ENCODE data around the gene PTPN7.

DNA sequence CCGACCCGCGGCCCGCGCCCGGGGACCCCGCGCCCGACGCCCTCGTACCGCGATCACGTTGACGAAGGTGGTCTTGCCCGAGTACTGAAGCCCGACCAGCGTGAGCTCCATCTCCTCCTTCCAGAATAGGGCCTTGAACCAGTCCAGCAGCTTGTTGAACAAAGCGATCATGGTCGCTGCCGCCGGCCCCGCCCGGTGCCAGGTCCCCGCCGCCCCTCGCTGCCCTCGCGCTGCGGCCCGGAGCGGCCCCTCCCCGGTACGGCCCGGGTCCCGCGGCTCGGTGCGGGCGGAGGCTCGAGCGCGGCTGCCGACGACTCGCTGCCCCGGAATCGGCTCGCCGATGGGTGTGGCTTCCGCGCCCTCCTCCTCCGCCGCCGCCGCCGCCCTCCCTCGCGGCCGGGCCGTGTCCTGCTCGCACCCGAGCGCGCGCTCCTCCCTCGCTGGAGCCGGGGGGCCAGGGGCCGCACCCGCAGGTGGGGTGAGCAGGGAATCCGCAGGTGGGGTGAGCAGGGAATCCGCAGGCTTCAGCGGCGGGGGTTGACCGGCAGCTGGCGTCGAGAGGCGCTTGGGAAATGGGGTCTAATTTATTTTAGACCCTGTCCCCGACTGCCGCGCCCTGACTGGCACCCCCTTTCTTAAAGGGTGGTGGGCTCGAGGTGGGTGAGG lies 15.9 kb downstream of the PTPN7 start, which contains the start of gene ARL8A:
- TF ChIP-seq, protein P1, sequence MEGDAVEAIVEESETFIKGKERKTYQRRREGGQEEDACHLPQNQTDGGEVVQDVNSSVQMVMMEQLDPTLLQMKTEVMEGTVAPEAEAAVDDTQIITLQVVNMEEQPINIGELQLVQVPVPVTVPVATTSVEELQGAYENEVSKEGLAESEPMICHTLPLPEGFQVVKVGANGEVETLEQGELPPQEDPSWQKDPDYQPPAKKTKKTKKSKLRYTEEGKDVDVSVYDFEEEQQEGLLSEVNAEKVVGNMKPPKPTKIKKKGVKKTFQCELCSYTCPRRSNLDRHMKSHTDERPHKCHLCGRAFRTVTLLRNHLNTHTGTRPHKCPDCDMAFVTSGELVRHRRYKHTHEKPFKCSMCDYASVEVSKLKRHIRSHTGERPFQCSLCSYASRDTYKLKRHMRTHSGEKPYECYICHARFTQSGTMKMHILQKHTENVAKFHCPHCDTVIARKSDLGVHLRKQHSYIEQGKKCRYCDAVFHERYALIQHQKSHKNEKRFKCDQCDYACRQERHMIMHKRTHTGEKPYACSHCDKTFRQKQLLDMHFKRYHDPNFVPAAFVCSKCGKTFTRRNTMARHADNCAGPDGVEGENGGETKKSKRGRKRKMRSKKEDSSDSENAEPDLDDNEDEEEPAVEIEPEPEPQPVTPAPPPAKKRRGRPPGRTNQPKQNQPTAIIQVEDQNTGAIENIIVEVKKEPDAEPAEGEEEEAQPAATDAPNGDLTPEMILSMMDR (IDR thresholded peaks at IDR 0.05; ENCODE audit: poor library complexity), result no peak
- TF ChIP-seq EZH2 (IDR thresholded peaks at IDR 0.05; ENCODE audit: borderline replicate concordance), result no peak
